GM12864 (cell line): ENCODE measurements around the gene ZNF341.
A peak's percentile ranks its signal among the peaks of the same experiment; 100 is the strongest.

Experiments
- DNase-seq: peaks from one replicate; pipeline ENCODE4 v3.0.0-alpha.2; 2011; ENCODE audit warnings: low read depth
- H3K4me3 ChIP-seq: 2 replicates; pipeline ENCODE4 v1.5.1; 2011; ENCODE audit warnings: mild to moderate bottlenecking, low read depth, low read length, control low read depth
- CTCF ChIP-seq: IDR thresholded peaks from 2 replicates; pipeline ENCODE4 v1.5.1; 2011; ENCODE audit warnings: low read depth, mild to moderate bottlenecking, moderate library complexity, low read length, control low read depth, inconsistent platforms; ENCODE audit errors: missing control alignments

Gene ZNF341

GRCh38 chr20:33731693-33732165 lies at the start of gene ZNF341:
Gene ZNF341, plus strand, starts transcription at chr20:33731996. Its CDS starts 26 bp downstream, at chr20:33732022.
- peak within 1 kb of the TSS; percentile 58 for H3K4me3 ChIP-seq
- TF ChIP-seq CTCF: peak; percentile 74
- no peak for DNase-seq

- DNase-seq: no peak
- no peak for TF ChIP-seq CTCF
- peak overlapping the region; percentile 66 for H3K4me3 ChIP-seq
These were observed 47.1 kb upstream of the ZNF341 start for GRCh38 chr20:33684533-33685327.

- peak overlapping the region; percentile 66 for H3K4me3 ChIP-seq
- DNase-seq: peak; percentile 83
- no peak for TF ChIP-seq CTCF
These were observed 46.3 kb upstream of the ZNF341 start for GRCh38 chr20:33685328-33686099.

- H3K4me3 ChIP-seq: peak within 1 kb of the TSS; percentile 66
- TF ChIP-seq CTCF: peak; percentile 12
- peak; percentile 65 for DNase-seq
These were observed 45.5 kb upstream of the ZNF341 start, which contains the start of gene E2F1 for GRCh38 chr20:33686100-33686983. Gene E2F1, minus strand, starts transcription at chr20:33686385. Its CDS starts 121 bp downstream, at chr20:33686264.

GRCh38 chr20:33686984-33687366 lies 44.8 kb upstream of the ZNF341 start:
- DNase-seq: no peak
- no peak overlapping the region for H3K4me3 ChIP-seq
- no peak for TF ChIP-seq CTCF

- no peak overlapping the region for H3K4me3 ChIP-seq
- no peak for DNase-seq
- no peak for TF ChIP-seq CTCF
These were observed 44.4 kb upstream of the ZNF341 start for GRCh38 chr20:33687370-33687915.
